Measurements from ENCODE around the gene ITGA6.

Gene ITGA6

DNA sequence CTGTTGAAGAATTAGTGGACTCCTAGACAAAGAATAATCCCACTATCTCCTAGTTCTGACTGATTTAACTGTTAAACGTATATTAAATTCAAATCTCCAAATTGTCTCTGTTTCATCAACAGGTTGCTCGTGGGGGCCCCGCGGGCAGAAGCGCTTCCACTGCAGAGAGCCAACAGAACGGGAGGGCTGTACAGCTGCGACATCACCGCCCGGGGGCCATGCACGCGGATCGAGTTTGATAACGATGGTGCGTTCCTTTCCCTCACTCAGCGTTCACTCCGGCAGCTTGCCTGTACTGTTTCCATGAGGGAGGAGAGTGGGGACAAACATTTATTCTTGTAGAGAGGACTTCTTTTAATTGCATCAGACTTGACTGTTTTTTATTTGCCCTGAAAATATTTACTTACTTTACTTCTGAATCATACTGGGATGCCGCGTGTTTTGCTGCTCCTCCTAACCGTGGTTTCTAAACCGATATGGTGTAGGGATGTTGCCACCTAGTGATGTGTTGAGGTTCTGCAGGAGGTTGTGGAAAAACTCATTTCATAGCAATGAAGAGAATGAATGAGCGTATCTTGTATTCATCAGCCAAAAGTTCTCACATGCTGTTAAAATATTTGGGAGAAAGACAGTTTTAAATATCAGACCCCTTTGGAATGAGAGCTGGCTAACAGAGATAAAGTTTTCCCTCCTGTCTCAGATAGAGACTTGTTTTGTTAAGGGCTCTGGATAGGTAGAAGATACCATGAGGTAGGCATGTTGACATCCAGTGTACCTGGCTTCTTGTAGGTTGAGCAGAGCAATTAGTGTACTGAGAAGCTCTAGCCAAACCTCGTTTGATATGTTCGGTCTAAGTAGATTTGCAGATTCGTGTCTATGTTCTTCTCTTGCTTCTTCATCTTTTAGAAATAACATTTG lies 38.3 kb downstream of the ITGA6 start:
- DNase-seq (ENCODE audit: low read depth, low spot score), result no peak

- DNase-seq (ENCODE audit: low read depth, low spot score), result no peak
These were observed 40.0 kb downstream of the ITGA6 start for GRCh38 chr2:172467382-172467781.

- DNase-seq (ENCODE audit: low read depth, low spot score), result no peak
These were observed 43.9 kb downstream of the ITGA6 start for GRCh38 chr2:172470958-172471922.

GRCh38 chr2:172472446-172473033 lies 45.2 kb downstream of the ITGA6 start:
- DNase-seq (ENCODE audit: low read depth, low spot score), result no peak

DNA sequence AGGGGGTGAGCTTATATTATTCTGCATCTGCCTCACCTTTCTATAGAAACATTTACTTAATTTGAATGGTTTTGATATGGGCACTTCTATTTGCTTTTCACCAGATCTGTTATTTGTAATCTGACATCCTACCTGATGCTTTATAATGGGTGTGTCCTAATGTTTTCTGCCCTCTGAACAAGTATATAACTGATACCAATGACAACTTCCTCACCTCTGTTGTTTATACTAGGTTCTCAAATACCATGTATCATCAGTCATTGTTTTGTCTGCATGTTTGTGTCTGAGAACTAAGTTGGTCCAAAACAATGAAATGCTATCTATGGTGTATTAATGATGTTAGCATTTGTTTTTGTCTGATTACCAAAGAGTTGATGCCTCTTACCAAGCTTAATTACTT lies 45.8 kb downstream of the ITGA6 start:
- DNase-seq (ENCODE audit: low read depth, low spot score), result no peak

GRCh38 chr2:172478353-172478752 lies 51.0 kb downstream of the ITGA6 start:
- no peak for DNase-seq (ENCODE audit: low read depth, low spot score)

GRCh38 chr2:172480301-172481218 lies 53.2 kb downstream of the ITGA6 start:
- no peak for DNase-seq (ENCODE audit: low read depth, low spot score)

DNA sequence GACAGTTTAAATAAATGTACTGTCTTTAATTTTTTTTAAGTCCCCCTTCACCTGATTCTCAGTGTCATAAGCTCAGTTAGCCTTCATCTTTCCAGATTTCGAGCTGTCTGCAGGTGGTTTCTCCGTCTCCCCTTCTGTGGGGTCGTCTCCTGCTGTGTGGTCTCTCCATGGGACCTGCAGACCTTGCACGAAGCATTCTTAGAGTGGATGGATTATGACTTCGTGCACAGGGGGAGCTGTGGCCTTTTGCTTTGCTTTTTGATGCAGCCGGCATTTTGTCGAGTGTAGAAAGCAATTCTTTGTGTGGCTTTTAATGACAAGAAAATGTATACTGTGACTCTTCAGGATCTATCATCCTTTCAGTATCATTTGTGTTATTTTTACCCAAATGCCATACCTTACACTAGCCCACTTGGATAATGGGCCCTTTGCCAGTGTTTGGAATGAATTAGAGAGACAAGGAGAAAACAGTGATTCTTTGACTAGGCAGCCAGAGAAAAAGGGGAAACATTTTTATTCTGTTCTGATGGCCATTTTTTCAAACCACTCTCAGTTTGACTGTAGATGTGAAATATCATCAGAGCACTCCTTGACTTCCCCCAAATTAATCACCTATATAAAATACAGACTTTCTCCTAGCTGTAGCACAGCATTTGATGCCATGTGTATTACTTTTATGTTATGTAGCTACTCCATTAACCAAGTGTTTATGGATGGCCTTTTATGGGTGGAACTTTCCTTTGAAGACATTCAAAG lies 54.3 kb downstream of the ITGA6 start:
- DNase-seq (ENCODE audit: low read depth, low spot score), result no peak

- no peak for DNase-seq (ENCODE audit: low read depth, low spot score)
These were observed 56.9 kb downstream of the ITGA6 start for GRCh38 chr2:172484253-172484652.

GRCh38 chr2:172484706-172485105 lies 57.3 kb downstream of the ITGA6 start:
- no peak for DNase-seq (ENCODE audit: low read depth, low spot score)

DNA sequence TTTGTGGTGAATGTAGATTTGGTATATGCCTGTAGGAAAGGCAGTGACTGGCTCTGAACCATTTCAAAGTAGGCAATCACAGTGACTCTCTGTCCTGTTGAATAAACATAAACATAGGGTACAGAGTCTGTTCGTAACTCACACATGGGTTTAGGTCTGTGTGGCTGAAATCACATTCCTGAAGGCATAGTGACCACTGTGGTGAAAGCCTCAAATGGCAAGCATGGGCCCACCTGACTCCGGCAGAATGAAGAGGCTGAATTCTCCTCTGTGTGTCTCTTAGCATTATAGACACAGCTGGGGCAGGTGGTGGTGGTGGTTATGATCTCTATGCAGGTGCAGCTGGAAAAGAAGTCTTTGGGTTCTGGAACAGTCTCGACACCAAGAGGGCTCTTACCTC lies 61.2 kb downstream of the ITGA6 start:
- no peak for DNase-seq (ENCODE audit: low read depth, low spot score)

DNA sequence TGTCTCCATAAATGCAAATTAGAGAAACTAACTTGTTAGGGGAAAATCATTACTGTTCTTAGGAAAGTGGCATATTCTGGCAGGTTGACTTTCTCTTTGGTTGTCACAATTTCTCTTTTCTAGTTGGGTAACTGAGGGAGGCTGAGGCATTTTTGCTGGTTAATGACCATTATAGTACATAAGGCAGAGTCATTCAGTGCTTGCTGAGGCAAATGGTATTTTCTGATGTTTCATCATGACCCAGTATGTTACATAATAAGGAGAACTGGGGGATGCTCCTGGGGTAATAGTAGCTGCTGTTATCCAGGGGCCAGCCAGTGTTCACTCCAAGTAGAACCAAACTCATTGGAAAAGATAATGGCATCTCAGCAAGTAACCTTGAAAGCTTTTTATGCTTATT lies 62.3 kb downstream of the ITGA6 start:
- DNase-seq (ENCODE audit: low read depth, low spot score), result no peak

DNA sequence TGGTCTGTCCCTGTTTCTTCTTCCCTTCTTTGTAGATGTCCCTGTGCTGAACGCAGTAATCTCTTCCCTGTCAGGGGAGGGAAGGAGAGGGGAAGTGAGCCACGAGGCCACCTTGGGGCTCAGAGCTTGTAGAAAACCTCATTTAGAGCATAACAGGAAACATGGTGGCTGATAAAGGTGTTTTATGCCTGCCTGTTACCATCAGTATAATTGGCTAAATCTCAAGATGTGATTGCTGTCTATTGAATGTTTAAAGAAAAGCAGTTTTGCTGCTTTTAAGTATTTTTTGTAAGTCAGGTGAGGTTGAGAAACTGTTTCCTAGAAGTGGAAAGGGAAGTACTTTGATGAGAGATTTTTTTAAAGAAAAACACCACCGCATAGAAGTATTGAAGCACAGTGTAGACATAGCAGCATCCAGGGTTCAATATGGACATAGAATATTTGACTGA lies 68.8 kb downstream of the ITGA6 start:
- DNase-seq (ENCODE audit: low read depth, low spot score), result no peak

- no peak for DNase-seq (ENCODE audit: low read depth, low spot score)
These were observed 79.8 kb downstream of the ITGA6 start for GRCh38 chr2:172507199-172507598.

- DNase-seq (ENCODE audit: low read depth, low spot score), result no peak
These were observed 82.7 kb downstream of the ITGA6 start for GRCh38 chr2:172510088-172510487.

GRCh38 chr2:172510548-172510947 lies 83.2 kb downstream of the ITGA6 start:
- no peak for DNase-seq (ENCODE audit: low read depth, low spot score)

DNA sequence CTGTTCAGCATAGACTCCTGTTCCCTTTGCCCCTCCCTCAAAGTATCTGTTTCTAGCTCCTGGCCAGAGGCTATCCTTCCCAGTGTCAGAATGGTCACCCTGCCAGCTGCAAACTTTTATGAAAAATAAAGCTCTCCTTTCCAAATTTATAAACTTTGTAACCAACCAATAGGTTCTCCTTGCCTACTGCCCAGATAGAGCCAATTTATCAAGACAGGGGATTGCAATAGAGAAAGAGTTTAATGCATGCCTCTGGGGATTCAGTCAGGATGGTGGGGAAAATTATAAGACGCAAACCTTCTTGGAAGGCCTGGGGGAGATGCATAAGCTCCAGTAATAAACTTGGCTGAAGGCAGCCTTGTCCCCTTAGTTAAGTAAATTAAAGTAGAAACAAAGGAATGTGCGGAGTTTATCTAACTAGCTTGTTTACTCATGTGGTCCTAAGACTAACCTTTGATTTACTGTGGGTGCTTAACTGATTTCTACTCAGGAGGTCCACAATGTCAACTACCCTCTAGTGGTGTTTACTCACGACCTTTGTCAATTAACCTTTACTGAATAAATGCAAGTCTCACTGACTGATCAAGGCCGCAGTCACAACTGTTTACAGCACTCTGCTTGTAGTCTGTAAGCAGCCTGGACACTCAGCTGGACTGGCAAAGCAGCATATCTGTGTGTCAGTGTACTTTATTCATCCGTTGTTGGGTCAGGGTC lies 85.6 kb downstream of the ITGA6 start:
- no peak for DNase-seq (ENCODE audit: low read depth, low spot score)

DNA sequence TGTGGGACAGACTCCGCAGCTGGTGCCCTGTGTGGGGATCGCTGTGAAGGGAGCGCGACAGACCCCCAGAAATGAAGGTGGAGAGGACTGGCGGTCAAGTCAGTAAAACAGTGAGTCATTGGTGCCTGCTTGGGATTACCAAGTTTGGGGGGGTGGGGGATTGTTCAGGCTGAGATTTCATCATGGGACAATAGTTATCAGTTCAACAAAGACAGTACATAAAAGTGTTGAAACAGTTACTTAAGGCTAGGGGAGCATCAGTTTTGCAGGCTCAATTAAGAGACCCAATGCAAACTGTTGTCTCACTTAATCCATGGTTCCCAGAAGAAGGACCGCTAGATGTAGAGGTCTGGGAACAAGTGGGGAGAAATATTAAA lies 86.1 kb downstream of the ITGA6 start:
- no peak for DNase-seq (ENCODE audit: low read depth, low spot score)

- DNase-seq (ENCODE audit: low read depth, low spot score), result no peak
These were observed 86.7 kb downstream of the ITGA6 start for GRCh38 chr2:172513935-172514586.
